Liver (tissue), 9 donors: ENCODE data around the gene DNAH8. TPM values are rescaled to one million over a fixed set of nuclear protein-coding genes. Genes with fewer than 3 reads are reported as not detected.

Experiments
- DNase-seq: peaks from one replicate; pipeline ENCODE4 v3.0.0-alpha.2; 2017; ENCODE audit warnings: low spot score
- H3K27ac ChIP-seq, 2 donors: one replicate each; pipeline ENCODE4 v1.7.0; 2013; ENCODE audit warnings: inconsistent platforms in 2 of 2, low read length in 2 of 2, control low read depth in 1 of 2, low read depth in 1 of 2, mild to moderate bottlenecking in 1 of 2
- H3K27me3 ChIP-seq, 4 donors: one replicate each; pipeline versions ENCODE4 v1.6.1 to v1.7.0; 2013; ENCODE audit warnings: low read length in 3 of 4, inconsistent platforms in 1 of 4, mild to moderate bottlenecking in 1 of 4, moderate library complexity in 1 of 4; ENCODE audit not compliant: control insufficient read depth in 4 of 4, insufficient read depth in 4 of 4
- H3K36me3 ChIP-seq, 4 donors: one replicate each; pipeline versions ENCODE4 v1.6.1 to v1.7.0; 2013; ENCODE audit warnings: low read length in 3 of 4, mild to moderate bottlenecking in 3 of 4, low read depth in 1 of 4, moderate library complexity in 1 of 4; ENCODE audit not compliant: control insufficient read depth in 4 of 4, insufficient read depth in 3 of 4
- H3K4me1 ChIP-seq, 4 donors: one replicate each; pipeline versions ENCODE4 v1.6.1 to v1.7.0; 2013; ENCODE audit warnings: low read length in 3 of 4, mild to moderate bottlenecking in 3 of 4, moderate library complexity in 1 of 4; ENCODE audit not compliant: control insufficient read depth in 4 of 4, insufficient read depth in 4 of 4
- H3K4me3 ChIP-seq, 3 donors: one replicate each; pipeline versions ENCODE4 v1.6.1 to v1.7.0; 2013; ENCODE audit warnings: low read length in 3 of 3, control low read depth in 1 of 3, low read depth in 1 of 3, mild to moderate bottlenecking in 1 of 3
- H3K9ac ChIP-seq, 2 donors: one replicate each; pipeline ENCODE4 v1.7.0; 2013; ENCODE audit warnings: low read length in 2 of 2, mild to moderate bottlenecking in 2 of 2, moderate library complexity in 2 of 2, control low read depth in 1 of 2, low read depth in 1 of 2
- H3K9me3 ChIP-seq, 4 donors: one replicate each; pipeline versions ENCODE4 v1.6.1 to v1.7.0; 2013; ENCODE audit warnings: low read length in 3 of 4; ENCODE audit not compliant: control insufficient read depth in 4 of 4
- ATF3 ChIP-seq: IDR thresholded peaks from 2 replicates; pipeline ENCODE4 v1.6.1; 2016; ENCODE audit warnings: antibody characterized with exemption
- CTCF ChIP-seq: fragments of 150-350 bp; IDR thresholded peaks from 2 replicates; pipeline ENCODE4 v1.5.1; 2017; ENCODE audit warnings: improper control_type of control experiment, low read depth, low read length; ENCODE audit not compliant: missing input control
- EGR1 ChIP-seq, 2 donors: IDR thresholded peaks; 2 replicates each; pipeline ENCODE4 v1.6.1; 2016 to 2018; ENCODE audit warnings: antibody characterized with exemption in 2 of 2, low read depth in 2 of 2
- FOXA1 ChIP-seq: IDR thresholded peaks from 2 replicates; pipeline ENCODE4 v1.6.1; 2016; ENCODE audit warnings: antibody characterized with exemption
- FOXA2 ChIP-seq: IDR thresholded peaks from 2 replicates; pipeline ENCODE4 v1.6.1; 2016; ENCODE audit warnings: antibody characterized with exemption
- GABPA ChIP-seq, 2 donors: IDR thresholded peaks in 1 of 2; conservative IDR thresholded peaks in 1 of 2; 2 replicates each; pipeline ENCODE4 v1.6.1; 2016; ENCODE audit warnings: antibody characterized with exemption in 2 of 2, mild to moderate bottlenecking in 1 of 2, moderate library complexity in 1 of 2
- HNF4A ChIP-seq, 2 donors: conservative IDR thresholded peaks; 2 replicates each; pipeline ENCODE4 v1.6.1; 2016; ENCODE audit warnings: antibody characterized with exemption in 2 of 2, mild to moderate bottlenecking in 2 of 2
- JUND ChIP-seq, 2 donors: IDR thresholded peaks; 2 replicates each; pipeline ENCODE4 v1.6.1; 2016; ENCODE audit warnings: antibody characterized with exemption in 2 of 2
- MAX ChIP-seq: IDR thresholded peaks from 2 replicates; pipeline ENCODE4 v1.6.1; 2016; ENCODE audit warnings: antibody characterized with exemption
- NR2F2 ChIP-seq: IDR thresholded peaks from 2 replicates; pipeline ENCODE4 v1.6.1; 2016; ENCODE audit warnings: antibody characterized with exemption
- RAD21 ChIP-seq, 2 donors: IDR thresholded peaks; 2 replicates each; pipeline ENCODE4 v1.6.1; 2016; ENCODE audit warnings: antibody characterized with exemption in 2 of 2, mild to moderate bottlenecking in 2 of 2
- REST ChIP-seq: IDR thresholded peaks from 2 replicates; pipeline ENCODE4 v1.6.1; 2016; ENCODE audit warnings: antibody characterized with exemption, mild to moderate bottlenecking
- RXRA ChIP-seq, 2 donors: IDR thresholded peaks; 2 replicates each; pipeline ENCODE4 v1.6.1; 2017 to 2018; ENCODE audit warnings: antibody characterized with exemption in 2 of 2, mild to moderate bottlenecking in 1 of 2
- SP1 ChIP-seq: IDR thresholded peaks from 2 replicates; pipeline ENCODE4 v1.6.1; 2018; ENCODE audit warnings: antibody characterized with exemption, mild to moderate bottlenecking
- TAF1 ChIP-seq: conservative IDR thresholded peaks from 2 replicates; pipeline ENCODE4 v1.6.1; 2016; ENCODE audit warnings: antibody characterized with exemption, mild to moderate bottlenecking
- YY1 ChIP-seq: IDR thresholded peaks from 2 replicates; pipeline ENCODE4 v1.6.1; 2016; ENCODE audit warnings: antibody characterized with exemption, mild to moderate bottlenecking
- ZBTB33 ChIP-seq: IDR thresholded peaks from 2 replicates; pipeline ENCODE4 v1.6.1; 2016; ENCODE audit warnings: antibody characterized with exemption
- WGBS: extraction: QIAGEN DNeasy Blood & Tissue Kit; methylation state at CpG from one replicate; pipeline ENCODE4 v1.1.7; 2013; 5-methylcytosine and 5-hydroxymethylcytosine counted together
- polyA plus RNA-seq, 2 donors: library from polyadenylated mRNA; stranded (reverse) in 1 of 2; unstranded in 1 of 2; fragments of 200-250 nt in 1 of 2; fragments of >200 nt in 1 of 2; fragmentation: Nextera tagmentation in 1 of 2; extraction: Ambion mirVana in 1 of 2; gene quantifications; one replicate each; pipeline versions ENCODE4 v1.2.1 to v1.2.3, GENCODE V29; 2013 to 2015
- total RNA-seq, 2 donors: library from RNA; depleted of rRNA; stranded (reverse); fragments of >200 nt; gene quantifications; one replicate each; pipeline ENCODE4 v1.2.3, GENCODE V29; 2014
- donor health status: healthy.
- donor health status: healthy.
- donor health status: healthy.
- donor health status: healthy.
- donor health status: healthy.

DNAH8 gene
- total and polyA plus RNA-seq, 4 donors, result under 0.01 to 0.05 TPM; not detected in 2

GRCh38 chr6:38738261-38738660 lies 23.1 kb downstream of the DNAH8 start:
- DNase-seq, result no peak
- Histone ChIP-seq H3K27ac (no peak overlapping the region), H3K4me3 (no peak overlapping the region), H3K36me3 (no peaks in the 10 kb centered on the region), H3K9me3 (no peaks in the 10 kb centered on the region), H3K4me1 (no peaks in the 10 kb centered on the region), H3K9ac (no peak overlapping the region), H3K27me3 (no peaks in the 10 kb centered on the region)
- 76% methylated on average over 3 of the region's 3 CpGs for WGBS
- TF ChIP-seq RXRA (IDR thresholded peaks at IDR 0.05) (no peak), JUND (IDR thresholded peaks at IDR 0.05) (no peak), YY1 (no peak), FOXA2 (no peak), GABPA (IDR thresholded peaks at IDR 0.05 in 1 of 2, conservative IDR thresholded peaks at IDR 0.05 in 1 of 2) (no peak), SP1 (no peak), MAX (no peak), EGR1 (IDR thresholded peaks at IDR 0.05; ENCODE audit: low read depth in 2 of 2) (no peak)

- Histone ChIP-seq H3K4me3 (no peak overlapping the region), H3K36me3 (no peaks in the 10 kb centered on the region), H3K27ac (no peak overlapping the region), H3K9ac (no peak overlapping the region), H3K27me3 (no peaks in the 10 kb centered on the region), H3K4me1 (no peaks in the 10 kb centered on the region), H3K9me3 (no peaks in the 10 kb centered on the region)
- 39% methylated on average over 5 of the region's 5 CpGs for WGBS
- DNase-seq, result no peak
- TF ChIP-seq CTCF, result peak; percentile 25
- TF ChIP-seq RXRA (IDR thresholded peaks at IDR 0.05), result no peak
- TF ChIP-seq RAD21 (IDR thresholded peaks at IDR 0.05), result peak; percentile 63 to 68
Observed at GRCh38 chr6:38739532-38739931, 24.4 kb downstream of the DNAH8 start.

GRCh38 chr6:38749473-38749872 lies 34.4 kb downstream of the DNAH8 start:
- WGBS, result 98% methylated on average over 1 of the region's 1 CpG
- Histone ChIP-seq H3K27ac (no peak overlapping the region), H3K9ac (no peak overlapping the region), H3K4me3 (no peak overlapping the region), H3K36me3 (no peaks in the 10 kb centered on the region), H3K4me1 (no peaks in the 10 kb centered on the region), H3K9me3 (no peaks in the 10 kb centered on the region), H3K27me3 (peaks cover 0 to 5% (median 0%) of the 10 kb centered on the region in 4 donors)
- TF ChIP-seq REST, result no peak
- no peak for TF ChIP-seq GABPA (IDR thresholded peaks at IDR 0.05 in 1 of 2, conservative IDR thresholded peaks at IDR 0.05 in 1 of 2)
- TF ChIP-seq MAX, result no peak
- TF ChIP-seq JUND (IDR thresholded peaks at IDR 0.05), result no peak
- TF ChIP-seq CTCF, result no peak
- no peak for TF ChIP-seq FOXA1
- TF ChIP-seq EGR1 (IDR thresholded peaks at IDR 0.05; ENCODE audit: low read depth in 2 of 2), result no peak
- TF ChIP-seq HNF4A (conservative IDR thresholded peaks at IDR 0.05), result no peak
- TF ChIP-seq FOXA2, result no peak
- TF ChIP-seq ZBTB33, result no peak
- TF ChIP-seq NR2F2, result no peak
- TF ChIP-seq TAF1, result no peak
- no peak for TF ChIP-seq SP1
- no peak for TF ChIP-seq ATF3
- no peak for DNase-seq
